HG02642 (cell line): Measurements from ENCODE around the gene MEIKIN.

Experiments used
- ATAC-seq: cut with Tn5 transposase; IDR thresholded peaks from one replicate; pipeline ENCODE4 v1.9.1; 2021; ENCODE audit warnings: mild to moderate bottlenecking; ENCODE audit not compliant: unreplicated experiment, poor library complexity

Gene MEIKIN

GRCh38 chr5:131974622-131974955, 29.1 kb upstream of the MEIKIN start:
- ATAC-seq, result no peak

GRCh38 chr5:131974016-131974415, 28.6 kb upstream of the MEIKIN start:
- ATAC-seq, result no peak

- ATAC-seq, result no peak
Observed at GRCh38 chr5:131973089-131973712, 27.7 kb upstream of the MEIKIN start.

GRCh38 chr5:131968396-131968954, 23.0 kb upstream of the MEIKIN start:
- ATAC-seq, result no peak

- no peak for ATAC-seq
Observed at GRCh38 chr5:131966551-131966950, 21.1 kb upstream of the MEIKIN start.

GRCh38 chr5:131965826-131966415, 20.5 kb upstream of the MEIKIN start:
- no peak for ATAC-seq

- no peak for ATAC-seq
Observed at GRCh38 chr5:131959906-131960305, 14.4 kb upstream of the MEIKIN start.

GRCh38 chr5:131959136-131959535, 13.7 kb upstream of the MEIKIN start:
- no peak for ATAC-seq

- no peak for ATAC-seq
Observed at GRCh38 chr5:131957721-131958441, 12.4 kb upstream of the MEIKIN start.

- ATAC-seq, result no peak
Observed at GRCh38 chr5:131953969-131954368, 8.5 kb upstream of the MEIKIN start.

GRCh38 chr5:131952301-131952857, 6.9 kb upstream of the MEIKIN start:
- ATAC-seq, result no peak

GRCh38 chr5:131950706-131951105, 5.2 kb upstream of the MEIKIN start:
- ATAC-seq, result no peak

- no peak for ATAC-seq
Observed at GRCh38 chr5:131947445-131947844, 2.0 kb upstream of the MEIKIN start.

GRCh38 chr5:131944702-131945550, 537 bp downstream of the MEIKIN start:
- no peak for ATAC-seq

- ATAC-seq, result no peak
Observed at GRCh38 chr5:131943916-131944315, 1.5 kb downstream of the MEIKIN start.

- no peak for ATAC-seq
Observed at GRCh38 chr5:131942016-131942415, 3.4 kb downstream of the MEIKIN start.

- ATAC-seq, result no peak
Observed at GRCh38 chr5:131939690-131940345, 5.6 kb downstream of the MEIKIN start.

- ATAC-seq, result no peak
Observed at GRCh38 chr5:131932235-131932634, 13.2 kb downstream of the MEIKIN start.

- ATAC-seq, result no peak
Observed at GRCh38 chr5:131928957-131929356, 16.5 kb downstream of the MEIKIN start.

- ATAC-seq, result no peak
Observed at GRCh38 chr5:131926168-131926567, 19.3 kb downstream of the MEIKIN start.
